T1000 (cell line): Measurements from ENCODE around the gene KCTD21.

ENCODE experiments used
- DNase-seq: peaks from one replicate; lab custom pipeline; 2025; ENCODE audit warnings: mixed read lengths; lab: John Stamatoyannopoulos, UW

The KCTD21 gene

DNA sequence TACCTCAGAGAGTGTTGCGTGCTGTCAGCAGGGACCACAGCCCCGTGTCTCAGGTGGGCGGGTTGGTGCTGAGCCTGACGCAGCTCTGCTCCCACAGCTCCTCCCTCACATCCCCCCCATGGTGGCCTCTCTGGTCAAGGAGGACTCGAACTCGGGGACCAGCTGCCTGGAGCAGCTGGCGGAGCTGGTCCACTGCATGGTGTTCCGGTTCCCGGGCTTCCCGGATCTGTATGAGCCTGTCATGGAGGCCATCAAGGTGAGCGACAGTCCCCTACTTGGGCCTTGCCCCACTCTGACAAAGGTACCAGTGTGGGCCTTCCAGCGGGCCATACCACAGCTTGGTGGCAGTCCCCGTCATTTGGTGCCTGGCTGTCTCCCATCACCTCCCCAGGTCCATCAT, 12.1 kb upstream of the KCTD21 start:
- no peak for DNase-seq

- no peak for DNase-seq
These were observed 11.6 kb upstream of the KCTD21 start for GRCh38 chr11:78200061-78200460.

DNA sequence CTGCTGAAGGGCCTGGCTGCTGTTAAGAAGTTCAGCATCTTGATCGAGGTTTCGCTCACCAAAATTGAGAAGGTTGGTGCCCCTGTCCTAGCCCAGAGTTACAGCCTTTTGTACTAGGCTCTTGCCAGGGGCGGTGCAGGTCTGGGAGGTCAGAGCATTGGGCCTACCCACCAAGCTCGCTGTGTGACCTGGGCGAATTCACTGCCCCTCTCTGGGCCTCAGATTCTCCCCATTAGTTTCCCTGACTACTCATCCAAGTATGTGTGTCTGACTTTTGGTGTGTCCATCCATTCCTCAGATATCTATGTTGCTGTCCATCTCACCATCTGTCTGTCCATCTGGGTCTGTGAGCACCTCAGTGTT, 11.2 kb upstream of the KCTD21 start:
- no peak for DNase-seq

DNA sequence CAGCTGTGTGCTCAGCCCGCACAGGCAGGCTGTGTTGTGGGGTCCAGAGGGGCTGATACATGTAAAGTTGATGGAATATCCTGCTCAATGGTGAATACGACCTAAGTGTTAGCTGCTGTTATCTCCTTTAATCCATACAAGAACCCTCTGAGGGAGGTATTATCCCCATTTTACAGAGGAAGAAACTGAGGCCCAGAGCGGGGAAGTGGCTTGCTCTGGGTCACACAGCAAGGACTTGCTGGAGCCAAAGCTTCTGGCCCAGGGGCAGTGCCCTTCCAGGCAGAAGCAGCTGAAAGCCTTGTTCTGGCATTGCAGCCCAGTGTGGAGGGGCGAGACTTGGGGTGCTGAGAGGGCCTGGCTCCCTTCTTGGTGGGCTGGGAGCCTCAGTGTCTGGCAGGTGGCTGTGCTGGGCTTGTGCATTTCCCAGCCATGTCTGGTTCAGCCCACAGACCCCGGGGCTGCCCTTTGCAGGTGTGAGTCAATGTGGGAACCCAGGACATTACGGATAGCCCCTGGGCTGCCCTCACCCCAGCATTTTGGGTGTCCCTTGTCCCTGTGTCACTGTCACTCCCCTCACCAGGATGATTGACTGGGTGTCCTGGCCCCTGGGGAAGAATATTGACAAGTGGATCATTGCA, 10.7 kb upstream of the KCTD21 start:
- DNase-seq, result no peak

GRCh38 chr11:78197816-78198215, 9.4 kb upstream of the KCTD21 start:
- DNase-seq, result no peak

- DNase-seq, result no peak
These were observed 8.2 kb upstream of the KCTD21 start for GRCh38 chr11:78196661-78197091.

GRCh38 chr11:78195917-78196560, 7.6 kb upstream of the KCTD21 start:
- no peak for DNase-seq

- no peak for DNase-seq
These were observed 6.1 kb upstream of the KCTD21 start for GRCh38 chr11:78194490-78194889.

GRCh38 chr11:78193806-78194205, 5.4 kb upstream of the KCTD21 start:
- no peak for DNase-seq

DNA sequence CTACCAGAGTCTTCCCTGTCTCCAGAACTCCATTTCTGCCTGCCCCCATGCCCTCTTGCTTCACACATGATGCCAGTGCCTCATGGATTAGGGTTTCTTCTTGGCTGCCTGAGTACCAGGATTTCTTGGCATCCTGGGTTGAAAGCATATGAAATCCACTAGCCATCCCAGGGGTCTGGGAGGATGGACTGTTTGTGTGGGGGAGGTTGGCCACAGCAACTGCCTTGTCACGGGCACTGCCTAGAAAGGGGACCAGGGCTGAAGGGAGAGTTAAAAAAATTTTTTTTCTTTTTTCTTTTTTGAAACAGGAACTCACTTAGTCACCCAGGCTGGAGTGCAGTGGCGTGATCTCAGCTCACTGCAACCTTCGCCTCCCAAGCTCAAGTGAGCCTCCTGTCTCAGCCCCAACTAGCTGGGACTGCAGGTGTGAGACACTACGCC, 4.5 kb upstream of the KCTD21 start:
- DNase-seq, result no peak

GRCh38 chr11:78192223-78192719, 3.8 kb upstream of the KCTD21 start:
- DNase-seq, result no peak

DNA sequence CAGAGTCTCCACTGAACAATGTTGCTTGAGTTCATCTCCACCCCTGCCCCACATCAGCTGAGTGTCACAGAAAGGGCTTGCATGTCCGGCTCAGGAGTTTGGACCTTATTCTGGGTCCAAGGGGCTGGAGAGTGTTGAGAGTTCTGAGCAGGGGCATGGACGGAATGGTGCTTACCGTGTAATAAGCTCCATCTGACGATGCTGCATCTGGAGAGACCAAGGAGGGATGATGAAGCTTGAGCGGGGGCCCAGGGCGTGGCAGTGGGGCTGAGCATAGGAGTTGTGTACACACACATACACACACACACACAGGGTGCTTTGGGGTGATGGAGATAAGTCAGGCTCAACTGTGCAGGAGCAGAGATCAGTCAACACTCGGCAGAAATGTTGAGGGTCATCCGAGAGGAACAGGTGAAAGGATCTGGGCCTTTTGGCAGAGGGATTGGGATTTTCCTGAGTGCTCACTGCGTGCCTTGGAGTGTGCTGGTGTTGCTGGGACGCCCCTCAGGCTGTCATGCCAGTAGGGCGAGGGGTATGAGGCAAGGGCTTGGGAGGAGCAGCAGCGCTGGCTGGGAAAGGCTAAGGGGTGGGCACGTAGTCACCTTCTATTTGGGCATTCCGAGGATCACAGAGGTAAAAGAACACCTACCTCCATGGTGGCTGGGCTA, 2.6 kb upstream of the KCTD21 start:
- no peak for DNase-seq

DNA sequence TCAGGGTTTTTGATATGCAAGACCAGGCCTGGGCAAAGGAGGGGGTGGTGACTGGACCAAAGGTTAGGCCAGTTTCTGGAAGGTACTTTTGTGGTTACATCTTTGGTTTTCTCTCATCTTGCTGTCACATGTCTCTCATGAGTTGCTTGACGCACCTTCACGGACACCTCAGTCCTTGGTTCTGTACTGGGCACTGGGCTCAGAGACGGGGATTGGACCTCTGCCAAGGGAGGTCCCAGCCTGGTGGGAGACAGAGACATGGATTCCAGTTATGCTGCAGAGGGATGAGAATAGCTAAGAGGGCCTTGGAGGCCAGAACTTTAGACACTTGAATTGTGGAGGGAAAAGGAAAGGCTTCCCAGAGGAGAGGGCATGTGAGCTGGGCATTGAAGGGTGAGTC, 1.9 kb upstream of the KCTD21 start:
- no peak for DNase-seq

- DNase-seq, result no peak
These were observed 1.4 kb upstream of the KCTD21 start for GRCh38 chr11:78189851-78190250.

- no peak for DNase-seq
These were observed 823 bp upstream of the KCTD21 start for GRCh38 chr11:78189174-78189724.

DNA sequence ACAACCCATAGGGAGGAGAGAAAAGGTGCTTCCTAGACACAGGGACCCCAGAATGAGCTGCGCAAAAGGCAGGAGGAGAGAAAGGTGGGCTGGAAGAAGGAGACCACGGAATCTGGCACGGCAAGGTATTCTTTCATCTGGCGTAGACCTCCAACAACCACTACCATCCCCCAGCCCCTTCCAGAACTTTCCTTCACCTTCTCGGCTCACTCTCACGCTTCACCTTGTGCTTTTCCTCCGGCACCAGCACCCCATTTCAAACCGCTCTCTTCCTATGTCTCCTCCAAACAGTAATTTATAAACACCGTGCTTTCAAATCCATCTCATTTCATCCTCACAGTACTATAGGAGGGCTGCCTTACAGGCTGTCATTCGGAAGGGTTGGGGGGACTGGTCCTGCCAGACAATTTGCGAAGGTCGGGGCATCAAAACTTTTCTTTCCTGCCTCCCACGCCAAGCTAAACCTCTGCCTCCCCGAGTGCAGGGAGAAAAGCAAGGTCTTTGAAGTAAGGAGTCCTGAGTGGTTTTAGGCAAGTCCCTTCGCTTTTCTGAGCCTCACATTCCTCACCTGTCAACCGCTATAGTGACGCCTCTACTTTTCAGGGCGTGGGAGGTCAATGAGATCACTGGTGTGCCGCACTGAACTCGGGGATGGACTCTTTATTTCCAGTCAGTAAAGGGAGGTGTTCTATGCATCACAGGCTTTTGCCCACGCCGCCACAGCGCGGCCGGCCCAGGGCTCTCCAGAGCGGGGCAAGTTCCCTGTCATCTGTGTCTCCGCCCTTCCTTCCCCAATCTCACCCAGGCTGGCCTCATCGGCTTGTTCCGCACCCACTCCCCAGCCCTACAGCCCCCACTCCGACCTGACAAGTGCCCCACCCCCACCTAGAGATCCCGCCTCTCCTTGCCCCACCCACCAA, 800 bp downstream of the KCTD21 start:
- DNase-seq, result no peak

GRCh38 chr11:78181185-78181584, 7.2 kb downstream of the KCTD21 start:
- no peak for DNase-seq

DNA sequence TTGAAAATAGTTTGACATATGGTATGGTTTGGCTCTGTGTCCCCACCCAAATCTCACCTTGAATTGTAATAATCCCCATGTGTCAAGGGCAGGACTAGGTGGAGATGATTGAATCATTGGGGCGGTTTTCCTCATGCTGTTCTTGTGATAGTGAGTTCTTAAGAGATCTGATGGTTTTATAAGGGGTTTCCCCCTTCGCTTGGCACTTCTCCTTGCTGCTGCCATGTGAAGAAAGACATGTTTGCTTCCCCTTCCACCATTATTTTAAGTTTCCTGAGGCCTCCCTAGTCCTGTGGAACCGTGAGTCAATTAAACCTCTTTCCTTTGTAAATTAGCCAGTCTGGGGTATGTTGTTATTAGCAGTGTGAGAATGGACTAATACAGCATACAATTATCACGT, 7.7 kb downstream of the KCTD21 start:
- no peak for DNase-seq

DNA sequence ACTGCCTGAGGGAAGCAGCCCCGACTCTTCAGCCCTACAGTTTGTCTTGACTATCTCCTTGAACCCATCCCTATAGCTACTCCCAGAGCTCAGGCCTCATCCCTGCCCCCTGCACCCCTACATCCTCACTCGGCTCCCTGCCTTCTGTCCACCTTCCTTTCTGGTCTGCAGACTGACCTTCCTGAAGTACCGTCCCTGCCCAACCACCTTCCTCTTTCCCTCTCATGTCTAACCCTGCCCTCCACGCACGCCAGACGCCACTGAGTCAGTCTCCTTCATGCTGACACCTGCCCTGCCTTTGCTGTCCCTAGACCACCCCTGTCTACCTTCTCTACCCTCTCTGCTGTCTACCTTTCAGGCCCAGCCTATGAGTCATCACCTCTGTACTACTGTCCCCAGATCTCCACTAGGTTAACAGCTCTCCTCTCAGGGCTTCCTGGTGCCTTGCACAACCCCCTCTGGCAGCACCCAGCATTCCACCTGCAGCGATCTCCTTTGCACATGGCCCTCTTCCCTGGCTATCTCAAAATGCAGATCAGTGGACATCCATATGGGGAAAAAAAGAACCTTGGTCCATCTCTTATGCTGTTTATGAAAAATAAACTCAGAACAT, 8.9 kb downstream of the KCTD21 start:
- no peak for DNase-seq

- no peak for DNase-seq
These were observed 11.2 kb downstream of the KCTD21 start for GRCh38 chr11:78177216-78177615.

GRCh38 chr11:78176605-78177141, 11.8 kb downstream of the KCTD21 start:
- DNase-seq, result no peak
